Bronchial epithelial cell (primary cell): ENCODE results near the gene MYH7. TPM values are rescaled to one million over a fixed set of nuclear protein-coding genes. Genes with fewer than 3 reads are reported as not detected.
A peak's percentile ranks its signal among the peaks of the same experiment; 100 is the strongest.

ENCODE experiments used
- DNase-seq: peaks from one replicate; pipeline ENCODE4 v3.0.0-alpha.2; 2010; ENCODE audit warnings: low read depth
- FAIRE-seq: peaks from 2 replicates; lab custom pipeline; 2011; peaks lifted over from hg19 to GRCh38; lab: Jason Lieb, UNC
- H3K27me3 ChIP-seq: 2 replicates; pipeline ENCODE4 v1.5.1; 2011; ENCODE audit warnings: low read length; ENCODE audit not compliant: control insufficient read depth, insufficient read depth
- H3K36me3 ChIP-seq: 2 replicates; pipeline ENCODE4 v1.5.1; 2011; ENCODE audit warnings: low read length; ENCODE audit not compliant: control insufficient read depth, insufficient read depth
- H3K4me3 ChIP-seq: 2 replicates; pipeline ENCODE4 v1.5.1; 2011; ENCODE audit warnings: mild to moderate bottlenecking, low read depth, low read length, control low read depth
- CTCF ChIP-seq: IDR thresholded peaks from 2 replicates; pipeline ENCODE4 v1.5.1; 2011; ENCODE audit warnings: mild to moderate bottlenecking, moderate library complexity, low read length, control low read depth, inconsistent platforms; ENCODE audit not compliant: insufficient read depth, severe bottlenecking
- total RNA-seq: library from RNA; depleted of rRNA; stranded (reverse); fragments of >200 nt; gene quantifications from 2 replicates; pipeline ENCODE4 v1.2.1, GENCODE V29; 2014

MYH7 gene
- total RNA-seq, 1 donor from 2014 or later, result not detected

- no peak overlapping the region for H3K4me3 ChIP-seq
- DNase-seq (no peak), FAIRE-seq (no peak)
- H3K27me3 ChIP-seq, result no peaks in the 10 kb centered on the region
- H3K36me3 ChIP-seq, result no peaks in the 10 kb centered on the region
- TF ChIP-seq CTCF, result no peak
Measured at GRCh38 chr14:23382731-23383440, 52.6 kb downstream of the MYH7 start.

- TF ChIP-seq CTCF, result no peak
- no peaks in the 10 kb centered on the region for H3K36me3 ChIP-seq
- no peak overlapping the region for H3K4me3 ChIP-seq
- FAIRE-seq, result peak; percentile 87
- no peaks in the 10 kb centered on the region for H3K27me3 ChIP-seq
- no peak for DNase-seq
Measured at GRCh38 chr14:23382276-23382675, 53.2 kb downstream of the MYH7 start.

GRCh38 chr14:23381871-23382270 is 53.6 kb downstream of the MYH7 start:
- DNase-seq, result no peak
- H3K4me3 ChIP-seq, result no peak overlapping the region
- no peak for TF ChIP-seq CTCF
- H3K36me3 ChIP-seq, result no peaks in the 10 kb centered on the region
- no peak for FAIRE-seq
- no peaks in the 10 kb centered on the region for H3K27me3 ChIP-seq

- no peak for TF ChIP-seq CTCF
- FAIRE-seq (peak; percentile 40), DNase-seq (no peak)
- Histone ChIP-seq H3K27me3 (no peaks in the 10 kb centered on the region), H3K36me3 (no peaks in the 10 kb centered on the region), H3K4me3 (no peak overlapping the region)
Measured at GRCh38 chr14:23380976-23381375, 54.5 kb downstream of the MYH7 start.

GRCh38 chr14:23380197-23380914 is 55.1 kb downstream of the MYH7 start:
- H3K27me3 ChIP-seq, result no peaks in the 10 kb centered on the region
- H3K36me3 ChIP-seq, result no peaks in the 10 kb centered on the region
- no peak for DNase-seq
- no peak overlapping the region for H3K4me3 ChIP-seq
- FAIRE-seq, result no peak
- TF ChIP-seq CTCF, result no peak
